H9 (cell line): ENCODE measurements around the gene NCOR2. TPM values are rescaled to one million over a fixed set of nuclear protein-coding genes. Genes with fewer than 3 reads are reported as not detected.

Experiments
- DNase-seq: peaks from one replicate; pipeline ENCODE4 v3.0.0-alpha.2; 2017
- H2AFZ ChIP-seq: one replicate; pipeline ENCODE4 v1.6.1; 2013; ENCODE audit warnings: mild to moderate bottlenecking, low read length, control low read depth, moderate library complexity
- H2AK5ac ChIP-seq: 2 replicates; pipeline ENCODE4 v1.6.1; 2013; ENCODE audit warnings: low read length, control low read depth, mixed read lengths; ENCODE audit not compliant: insufficient read length
- H2BK120ac ChIP-seq: one replicate; pipeline ENCODE4 v1.6.1; 2013; ENCODE audit warnings: low read depth, mild to moderate bottlenecking, low read length, control low read depth, inconsistent platforms; ENCODE audit not compliant: poor library complexity, severe bottlenecking
- H2BK12ac ChIP-seq: 2 replicates; pipeline ENCODE4 v1.6.1; 2013; ENCODE audit warnings: low read length, control low read depth, mixed read lengths, low read depth; ENCODE audit not compliant: insufficient read length
- H2BK15ac ChIP-seq: 2 replicates; pipeline ENCODE4 v1.6.1; 2013; ENCODE audit warnings: low read depth, low read length, control low read depth
- H2BK20ac ChIP-seq: one replicate; pipeline ENCODE4 v1.6.1; 2013; ENCODE audit warnings: low read depth, mild to moderate bottlenecking, low read length, control low read depth, inconsistent platforms; ENCODE audit not compliant: poor library complexity, severe bottlenecking
- H2BK5ac ChIP-seq: 2 replicates; pipeline ENCODE4 v1.6.1; 2013; ENCODE audit warnings: low read length, control low read depth, mixed read lengths; ENCODE audit not compliant: insufficient read length
- H3K14ac ChIP-seq: 2 replicates; pipeline ENCODE4 v1.6.1; 2013; ENCODE audit warnings: low read length, control low read depth; ENCODE audit not compliant: insufficient read depth
- H3K18ac ChIP-seq: 2 replicates; pipeline ENCODE4 v1.6.1; 2013; ENCODE audit warnings: low read depth, mild to moderate bottlenecking, mixed read lengths, low read length, control low read depth; ENCODE audit not compliant: insufficient read length
- H3K23ac ChIP-seq: 2 replicates; pipeline ENCODE4 v1.6.1; 2013; ENCODE audit warnings: low read length, control low read depth, mixed read lengths, low read depth; ENCODE audit not compliant: insufficient read length
- H3K23me2 ChIP-seq: 2 replicates; pipeline ENCODE4 v1.6.1; 2013; ENCODE audit warnings: low read depth, mild to moderate bottlenecking, mixed read lengths, low read length, control low read depth; ENCODE audit not compliant: insufficient read length, poor library complexity, severe bottlenecking
- H3K27ac ChIP-seq: 2 replicates; pipeline ENCODE4 v1.5.1; 2013; ENCODE audit warnings: low read length, control low read depth, mixed read lengths, low read depth; ENCODE audit not compliant: insufficient read length
- H3K27me3 ChIP-seq: 2 replicates; pipeline ENCODE4 v1.6.1; 2013; ENCODE audit warnings: low read length, control low read depth, inconsistent platforms; ENCODE audit not compliant: insufficient read depth
- H3K4ac ChIP-seq: 2 replicates; pipeline ENCODE4 v1.6.1; 2013; ENCODE audit warnings: low read depth, mild to moderate bottlenecking, control low read depth, inconsistent platforms, low read length, moderate library complexity
- H3K4me1 ChIP-seq: 2 replicates; pipeline ENCODE4 v1.6.1; 2013; ENCODE audit warnings: low read length, control low read depth, inconsistent platforms; ENCODE audit not compliant: insufficient read depth
- H3K4me2 ChIP-seq: 2 replicates; pipeline ENCODE4 v1.6.1; 2013; ENCODE audit warnings: low read length, control low read depth, mixed read lengths; ENCODE audit not compliant: insufficient read length, insufficient read depth
- H3K56ac ChIP-seq: 2 replicates; pipeline ENCODE4 v1.6.1; 2013; ENCODE audit warnings: low read depth, mild to moderate bottlenecking, mixed read lengths, low read length, control low read depth; ENCODE audit not compliant: insufficient read length
- H3K79me1 ChIP-seq: 2 replicates; pipeline ENCODE4 v1.6.1; 2013; ENCODE audit warnings: low read depth, mild to moderate bottlenecking, moderate library complexity, low read length, control low read depth, inconsistent platforms; ENCODE audit not compliant: insufficient read depth, poor library complexity, severe bottlenecking
- H3K79me2 ChIP-seq: 2 replicates; pipeline ENCODE4 v1.6.1; 2013; ENCODE audit warnings: low read length, control low read depth, inconsistent platforms; ENCODE audit not compliant: insufficient read depth
- H3K9ac ChIP-seq: 2 replicates; pipeline ENCODE4 v1.6.1; 2013; ENCODE audit warnings: low read length, control low read depth, mixed read lengths; ENCODE audit not compliant: insufficient read length; ENCODE audit errors: extremely low read depth
- H3K9me3 ChIP-seq: one replicate; pipeline ENCODE4 v1.6.1; 2013; ENCODE audit warnings: low read depth, low read length, inconsistent platforms; ENCODE audit not compliant: control insufficient read depth
- H3T11ph ChIP-seq: one replicate; pipeline ENCODE4 v1.6.1; 2013; ENCODE audit warnings: mild to moderate bottlenecking, low read length, control low read depth, inconsistent platforms
- H4K20me1 ChIP-seq: one replicate; pipeline ENCODE4 v1.6.1; 2013; ENCODE audit not compliant: control insufficient read depth, insufficient read length, insufficient read depth
- H4K5ac ChIP-seq: 2 replicates; pipeline ENCODE4 v1.6.1; 2013; ENCODE audit warnings: low read depth, mild to moderate bottlenecking, mixed read lengths, low read length, control low read depth; ENCODE audit not compliant: insufficient read length
- H4K8ac ChIP-seq: replicated peaks from 2 replicates; pipeline ENCODE4 v1.6.1; 2013; ENCODE audit warnings: low read length, control low read depth, mixed read lengths, low read depth; ENCODE audit not compliant: insufficient read length
- H4K91ac ChIP-seq: 2 replicates; pipeline ENCODE4 v1.6.1; 2013; ENCODE audit warnings: low read depth, mild to moderate bottlenecking, moderate library complexity, mixed read lengths, low read length, control low read depth; ENCODE audit not compliant: insufficient read length
- H3K27ac Mint-ChIP-seq, 3 experiments: 2 replicates in 2 of 3; 3 replicates in 1 of 3; pipeline ENCODE4 v1.8.0; 2020 to 2021; ENCODE audit warnings: mixed read lengths in 3 of 3, mild to moderate bottlenecking in 1 of 3, moderate library complexity in 1 of 3
- H3K27me3 Mint-ChIP-seq: 2 replicates; pipeline ENCODE4 v1.8.0; 2021; ENCODE audit warnings: low read depth, mild to moderate bottlenecking, moderate library complexity, mixed read lengths
- H3K36me3 Mint-ChIP-seq, 3 experiments: 2 replicates in 2 of 3; 3 replicates in 1 of 3; pipeline ENCODE4 v1.8.0; 2020 to 2021; ENCODE audit warnings: low read depth in 3 of 3, mixed read lengths in 3 of 3; ENCODE audit not compliant: insufficient read depth in 1 of 3
- H3K4me1 Mint-ChIP-seq, 2 experiments: 2 replicates each; pipeline ENCODE4 v1.8.0; 2020; ENCODE audit warnings: mixed read lengths in 2 of 2
- H3K4me3 Mint-ChIP-seq, 2 experiments: 2 replicates in 1 of 2; 3 replicates in 1 of 2; pipeline ENCODE4 v1.8.0; 2020 to 2021; ENCODE audit warnings: mild to moderate bottlenecking in 2 of 2, mixed read lengths in 2 of 2, moderate library complexity in 1 of 2
- H3K9me3 Mint-ChIP-seq, 2 experiments: 2 replicates in 1 of 2; 3 replicates in 1 of 2; pipeline ENCODE4 v1.8.0; 2020; ENCODE audit warnings: mild to moderate bottlenecking in 2 of 2, mixed read lengths in 2 of 2, moderate library complexity in 1 of 2
- WGBS: extraction: QIAGEN DNeasy Blood & Tissue Kit; methylation state at CpG from one replicate; pipeline ENCODE4 v1.1.7; 2013; ENCODE audit warnings: missing lambda C conversion rate, low lambda C conversion rate, mixed read lengths; ENCODE audit not compliant: insufficient read length; ENCODE audit errors: extremely low coverage; 5-methylcytosine and 5-hydroxymethylcytosine counted together
- total RNA-seq: library from RNA; stranded (reverse); gene quantifications from 2 replicates; pipeline ENCODE4 v1.2.1, GENCODE V29; 2021
- TF ChIP-seq, protein P1 (sequence below): fragments of 200-600 bp; sonication (generic); conservative IDR thresholded peaks from 3 replicates; pipeline ENCODE4 v1.8.0; 2021; ENCODE audit warnings: antibody characterized with exemption, mild to moderate bottlenecking

The NCOR2 gene
- total RNA-seq, 1 experiment from 2014 or later: 226 TPM

DNA sequence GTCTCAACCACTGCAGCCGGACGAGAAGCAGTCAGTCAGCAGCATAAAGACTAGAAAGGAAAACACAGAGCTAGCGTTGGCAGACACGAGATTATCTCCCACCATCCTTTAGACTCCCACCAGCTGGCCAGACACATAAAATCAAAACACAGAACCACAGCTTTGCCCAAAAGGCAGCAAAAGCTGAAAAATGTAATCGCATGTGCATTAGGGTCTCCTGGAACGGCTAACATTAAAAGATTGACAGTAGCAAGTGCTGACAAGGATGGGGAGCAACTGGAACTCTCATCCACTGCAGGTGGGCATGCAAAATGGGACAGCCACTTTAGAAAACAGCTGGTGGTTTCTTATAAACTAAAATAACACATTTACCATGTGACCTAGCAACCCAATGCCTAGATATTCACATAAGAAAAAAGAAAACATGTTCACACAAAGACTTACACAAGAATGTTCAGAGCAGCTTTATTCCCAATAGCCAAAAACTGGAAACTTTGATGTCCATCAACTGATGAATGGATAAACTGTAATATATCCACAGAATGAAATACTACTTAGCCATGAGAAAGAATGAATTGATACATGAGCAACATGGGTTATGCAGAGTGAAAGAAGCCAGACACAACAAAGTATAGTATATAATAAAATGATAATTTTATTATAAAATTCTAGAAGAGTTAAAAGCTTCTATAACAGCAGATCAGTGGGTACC lies 37.7 kb downstream of the NCOR2 start:
- DNase-seq: no peak
- Mint-ChIP-seq H3K27me3 (no peaks in the 10 kb centered on the region), H3K4me1 (peaks cover 25 to 34% of the 10 kb centered on the region in 2 experiments), H3K36me3 (peaks cover 18 to 49% (median 43%) of the 10 kb centered on the region in 3 experiments), H3K4me3 (no peak overlapping the region), H3K27ac (no peak overlapping the region), H3K9me3 (peaks cover 4 to 5% of the 10 kb centered on the region in 2 experiments; a peak in 2 of 5 replicates)
- Histone ChIP-seq H3K23ac (no peak overlapping the region), H3K18ac (no peak overlapping the region), H2AFZ (no peak overlapping the region), H4K8ac (no peak overlapping the region), H2BK5ac (no peak overlapping the region), H3K4ac (no peak overlapping the region), H3K79me1 (peaks cover 7% of the 10 kb centered on the region), H2BK15ac (no peak overlapping the region), H2BK120ac (no peak overlapping the region), H3K9ac (no peak overlapping the region), H3K23me2 (no peaks in the 10 kb centered on the region), H3K79me2 (peaks cover 24% of the 10 kb centered on the region; the same call in 1 of the 2 replicates), H4K91ac (no peak overlapping the region), H3K4me1 (peaks cover 3% of the 10 kb centered on the region; the same call in 1 of the 2 replicates), H3K27ac (no peak overlapping the region), H2BK20ac (no peak overlapping the region), H2AK5ac (no peak overlapping the region), H3K56ac (no peak overlapping the region), H2BK12ac (no peak overlapping the region), H4K5ac (no peak overlapping the region), H3K14ac (no peak overlapping the region), H3T11ph (no peak overlapping the region), H3K9me3 (no peaks in the 10 kb centered on the region), H3K27me3 (no peaks in the 10 kb centered on the region), H3K4me2 (no peak overlapping the region), H4K20me1 (no peaks in the 10 kb centered on the region)
- no CpG with 5 or more reads among the region's 6 CpGs for WGBS
- TF ChIP-seq, protein P1, sequence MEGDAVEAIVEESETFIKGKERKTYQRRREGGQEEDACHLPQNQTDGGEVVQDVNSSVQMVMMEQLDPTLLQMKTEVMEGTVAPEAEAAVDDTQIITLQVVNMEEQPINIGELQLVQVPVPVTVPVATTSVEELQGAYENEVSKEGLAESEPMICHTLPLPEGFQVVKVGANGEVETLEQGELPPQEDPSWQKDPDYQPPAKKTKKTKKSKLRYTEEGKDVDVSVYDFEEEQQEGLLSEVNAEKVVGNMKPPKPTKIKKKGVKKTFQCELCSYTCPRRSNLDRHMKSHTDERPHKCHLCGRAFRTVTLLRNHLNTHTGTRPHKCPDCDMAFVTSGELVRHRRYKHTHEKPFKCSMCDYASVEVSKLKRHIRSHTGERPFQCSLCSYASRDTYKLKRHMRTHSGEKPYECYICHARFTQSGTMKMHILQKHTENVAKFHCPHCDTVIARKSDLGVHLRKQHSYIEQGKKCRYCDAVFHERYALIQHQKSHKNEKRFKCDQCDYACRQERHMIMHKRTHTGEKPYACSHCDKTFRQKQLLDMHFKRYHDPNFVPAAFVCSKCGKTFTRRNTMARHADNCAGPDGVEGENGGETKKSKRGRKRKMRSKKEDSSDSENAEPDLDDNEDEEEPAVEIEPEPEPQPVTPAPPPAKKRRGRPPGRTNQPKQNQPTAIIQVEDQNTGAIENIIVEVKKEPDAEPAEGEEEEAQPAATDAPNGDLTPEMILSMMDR: no peak
